Measurements from ENCODE around the gene CSNK1E.

The CSNK1E gene

DNA sequence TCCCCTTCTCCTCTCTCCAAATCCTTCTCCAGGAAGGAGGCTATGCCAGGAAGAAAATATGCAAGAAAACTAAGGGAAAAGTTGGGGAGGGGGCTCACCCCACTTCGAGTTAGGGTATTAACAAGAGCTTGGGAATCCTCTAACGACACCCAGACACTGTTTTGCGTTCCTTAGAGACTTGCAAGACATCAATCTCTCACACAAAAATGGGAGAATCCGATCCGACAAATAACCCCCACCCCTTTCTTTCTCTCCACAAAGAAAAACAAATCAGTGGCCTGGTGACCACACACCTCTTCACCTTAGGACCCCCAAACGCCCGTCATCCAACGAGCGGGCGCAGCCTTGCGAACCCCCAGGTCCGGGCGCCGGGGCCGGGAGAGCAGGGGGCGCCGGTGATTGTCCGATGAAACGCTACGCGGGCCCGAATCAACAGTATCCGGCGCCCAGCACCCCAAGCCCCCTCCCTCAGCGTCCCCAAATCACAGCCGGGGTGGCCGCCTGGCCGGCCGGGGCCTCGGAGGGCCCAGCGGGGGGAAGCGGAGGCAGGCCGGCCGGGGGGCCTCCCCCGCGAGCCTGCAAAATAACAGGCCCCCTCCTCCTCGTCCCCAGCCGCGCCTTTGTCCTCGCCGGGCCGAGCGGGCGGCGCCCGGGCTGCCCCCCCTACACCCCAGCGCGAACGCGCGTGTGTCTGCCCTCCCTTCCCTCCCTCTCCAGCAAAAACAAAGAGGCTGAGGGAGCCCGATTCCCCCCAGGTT, 690 bp downstream of the CSNK1E start:
- DNase-seq: peak; percentile 77
- peak overlapping the region; percentile 90 for H3K4me3 Mint-ChIP-seq
- peaks cover 53% of the 10 kb centered on the region for H3K4me1 Mint-ChIP-seq (ENCODE audit: low read depth)
- peak overlapping the region; percentile 91 for H3K27ac Mint-ChIP-seq
- no peaks in the 10 kb centered on the region for H3K27me3 Mint-ChIP-seq
- no peaks in the 10 kb centered on the region for H3K9me3 Mint-ChIP-seq
- peaks cover 43% of the 10 kb centered on the region for H3K36me3 Mint-ChIP-seq (ENCODE audit: low read depth)

DNA sequence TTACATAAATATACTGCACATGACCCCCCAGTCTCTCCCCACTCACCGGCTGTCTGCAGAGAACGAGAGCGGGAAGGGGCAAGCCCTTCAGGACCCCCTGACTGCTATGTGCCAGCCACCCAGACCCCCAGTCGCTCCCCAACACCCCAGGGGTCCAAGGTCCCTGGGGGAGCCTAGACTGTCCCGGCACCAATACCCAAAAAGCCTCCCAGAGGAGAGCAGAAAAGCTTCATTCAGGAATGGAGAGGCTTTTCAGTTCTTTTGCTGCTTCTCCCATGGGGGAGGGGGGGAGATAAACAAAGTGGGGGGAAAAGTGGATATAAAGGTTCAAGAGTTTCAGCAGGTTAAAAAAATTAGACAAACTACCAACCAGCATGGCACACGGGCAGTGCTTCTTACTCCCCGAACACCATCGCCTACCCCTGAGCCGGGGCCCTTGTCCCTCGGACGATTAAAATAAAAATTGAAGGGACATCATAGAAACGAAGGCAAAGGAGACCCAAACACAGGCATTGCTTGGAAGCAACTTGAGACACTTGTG, 1.3 kb downstream of the CSNK1E start:
- H3K4me3 Mint-ChIP-seq: peak overlapping the region; percentile 90
- peaks cover 59% of the 10 kb centered on the region for H3K4me1 Mint-ChIP-seq (ENCODE audit: low read depth)
- peak; percentile 43 for DNase-seq
- H3K36me3 Mint-ChIP-seq (ENCODE audit: low read depth): peaks cover 50% of the 10 kb centered on the region
- no peaks in the 10 kb centered on the region for H3K27me3 Mint-ChIP-seq
- H3K27ac Mint-ChIP-seq: peak overlapping the region; percentile 91
- H3K9me3 Mint-ChIP-seq: no peaks in the 10 kb centered on the region

DNA sequence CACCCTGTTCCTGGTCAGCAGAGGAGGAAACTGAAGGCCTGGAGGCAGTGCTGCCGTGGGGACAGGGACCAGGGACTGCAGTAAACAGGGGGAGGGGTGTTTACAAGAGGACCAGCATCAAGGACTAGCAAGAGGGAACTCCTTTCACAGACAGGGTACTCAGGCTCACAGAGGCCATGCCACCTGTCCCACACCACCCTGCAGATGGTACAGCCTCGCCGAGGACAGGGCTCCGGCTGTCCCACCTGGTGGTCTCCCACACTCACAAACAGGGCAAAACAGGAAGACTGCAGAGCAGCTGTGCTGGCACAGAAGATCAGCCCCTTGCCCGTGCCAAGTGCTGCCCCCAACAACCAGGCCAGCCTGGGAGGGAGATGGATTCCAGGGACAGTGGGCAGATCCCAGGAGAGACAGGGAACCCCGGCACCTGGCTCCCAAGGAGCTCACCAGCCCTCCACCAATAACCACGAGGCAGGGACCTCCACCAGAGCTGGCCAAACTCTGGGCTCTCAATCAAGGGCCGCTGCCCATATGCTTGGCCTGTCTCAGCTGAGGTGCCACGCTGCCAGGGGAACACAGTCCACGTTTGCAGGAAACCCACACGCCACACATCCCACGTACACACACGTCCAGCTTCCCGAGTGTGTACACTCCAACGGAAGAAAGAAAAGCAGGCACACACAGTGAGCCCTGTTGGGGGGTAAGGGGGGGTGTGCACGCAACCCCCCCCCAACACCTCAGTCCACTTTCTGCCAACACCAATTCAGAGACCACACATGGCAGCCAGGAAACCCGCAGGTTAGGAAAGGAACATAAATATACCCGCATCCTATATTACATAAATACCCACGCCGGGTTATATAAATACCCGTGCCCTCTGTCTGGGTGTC, 2.1 kb downstream of the CSNK1E start:
- peaks cover 66% of the 10 kb centered on the region for H3K4me1 Mint-ChIP-seq (ENCODE audit: low read depth)
- peak overlapping the region; percentile 90 for H3K4me3 Mint-ChIP-seq
- H3K27ac Mint-ChIP-seq: peak overlapping the region; percentile 91
- DNase-seq: peak; percentile 46
- H3K27me3 Mint-ChIP-seq: no peaks in the 10 kb centered on the region
- H3K9me3 Mint-ChIP-seq: no peaks in the 10 kb centered on the region
- H3K36me3 Mint-ChIP-seq (ENCODE audit: low read depth): peaks cover 57% of the 10 kb centered on the region

DNA sequence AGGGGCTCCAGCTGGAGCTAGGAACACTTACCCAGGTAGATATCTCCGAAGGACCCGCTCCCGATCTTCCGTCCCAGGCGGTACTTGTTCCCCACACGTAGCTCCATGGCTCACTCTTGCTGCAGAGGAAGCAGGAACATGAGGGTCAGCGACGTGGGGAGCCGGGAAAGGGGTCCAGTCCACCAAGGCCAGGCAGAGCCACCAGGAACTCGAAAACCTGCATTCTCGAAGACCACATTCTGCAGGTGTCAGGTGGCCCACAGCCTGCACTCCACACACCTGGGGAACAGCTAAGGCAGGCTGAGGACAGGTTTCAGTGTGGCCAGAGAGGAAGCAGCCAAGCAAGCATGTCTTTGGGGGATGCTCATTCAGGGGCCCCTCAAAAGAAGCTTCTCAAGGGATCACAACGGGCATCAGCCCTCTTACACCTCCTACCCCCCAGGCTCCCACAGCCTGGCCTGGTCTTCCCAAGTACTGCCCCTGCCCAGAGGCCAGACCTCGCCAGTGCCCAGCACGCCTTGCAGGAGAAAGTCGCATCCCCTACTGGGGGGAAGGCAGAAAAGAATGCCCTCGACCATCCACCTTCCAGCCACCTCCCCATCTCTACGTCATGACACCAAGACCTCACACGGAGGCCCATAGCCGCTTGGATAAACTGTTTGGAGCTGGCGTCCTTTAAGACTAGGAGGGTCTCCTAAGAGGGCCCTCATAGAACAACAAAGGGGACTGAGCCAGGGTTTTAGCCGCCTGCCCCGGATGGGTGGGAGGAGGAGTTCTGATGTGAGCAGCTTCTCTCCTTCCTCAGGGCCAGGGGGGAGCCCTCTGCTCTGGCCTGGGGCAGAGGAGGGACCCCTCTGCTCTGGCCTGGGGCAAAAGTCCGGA, 2.9 kb downstream of the CSNK1E start:
- Mint-ChIP-seq H3K4me3 (peak overlapping the region; percentile 90), H3K36me3 (ENCODE audit: low read depth) (peaks cover 64% of the 10 kb centered on the region), H3K4me1 (ENCODE audit: low read depth) (peaks cover 67% of the 10 kb centered on the region), H3K27ac (peak overlapping the region; percentile 91), H3K27me3 (no peaks in the 10 kb centered on the region), H3K9me3 (no peaks in the 10 kb centered on the region)
- DNase-seq: peak; percentile 41

DNA sequence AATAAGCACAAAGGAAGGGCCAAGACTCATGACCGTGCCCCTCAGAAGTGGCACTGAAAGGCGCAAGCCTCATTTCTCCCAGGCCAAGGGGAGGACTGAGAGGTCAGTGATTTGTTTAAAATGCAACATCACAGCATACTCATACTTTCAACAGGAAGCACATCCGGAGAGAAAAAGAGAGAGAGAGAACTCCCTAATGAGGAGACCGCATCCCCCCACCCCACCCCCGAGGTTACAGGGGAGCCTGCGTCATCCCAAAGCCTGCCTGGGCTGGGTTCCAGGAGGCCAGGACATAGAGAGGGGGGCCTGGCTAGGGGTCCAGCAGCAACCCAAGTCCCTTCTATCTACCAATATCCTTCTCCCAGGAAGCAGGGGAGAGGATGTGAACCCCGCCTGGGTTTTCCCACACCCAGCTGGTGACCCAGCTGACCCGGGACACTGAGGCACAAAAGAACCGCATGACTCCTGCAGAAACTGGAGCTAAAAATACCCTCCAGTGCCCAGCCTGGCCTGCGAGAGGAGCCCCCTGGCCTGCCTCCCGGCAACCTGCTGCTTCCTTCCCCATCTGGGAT, 3.8 kb downstream of the CSNK1E start:
- Mint-ChIP-seq H3K4me3 (peak overlapping the region; percentile 90), H3K36me3 (ENCODE audit: low read depth) (peaks cover 72% of the 10 kb centered on the region), H3K27ac (peak overlapping the region; percentile 91), H3K27me3 (no peaks in the 10 kb centered on the region), H3K9me3 (no peaks in the 10 kb centered on the region), H3K4me1 (ENCODE audit: low read depth) (peaks cover 73% of the 10 kb centered on the region)
- DNase-seq: no peak

DNA sequence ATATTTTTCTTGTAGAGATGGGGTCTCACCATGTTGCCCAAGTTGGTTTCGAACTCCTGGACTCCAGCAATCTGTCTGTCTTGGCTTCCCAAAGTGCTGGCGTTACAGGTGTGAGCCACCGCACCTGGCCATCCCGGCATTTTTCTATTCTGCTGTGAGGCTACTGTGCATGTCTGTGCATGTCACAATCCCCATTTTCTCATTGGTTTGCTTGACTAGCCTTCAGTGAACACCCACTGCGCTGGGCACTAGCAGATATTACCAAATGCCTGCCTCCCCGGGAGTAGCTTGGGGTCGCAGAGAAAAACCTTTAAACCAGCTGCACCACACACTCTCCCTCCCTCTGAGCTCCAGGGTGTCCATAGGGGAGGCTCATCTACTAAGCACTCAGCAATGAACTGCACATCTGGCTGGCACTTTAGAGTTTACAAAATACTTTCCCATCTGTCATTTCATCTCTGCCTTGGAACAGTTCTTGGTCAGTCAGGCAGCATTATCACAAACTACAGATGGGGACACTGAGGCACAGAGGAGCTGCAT, 4.9 kb downstream of the CSNK1E start:
- no peaks in the 10 kb centered on the region for H3K27me3 Mint-ChIP-seq
- peaks cover 79% of the 10 kb centered on the region for H3K36me3 Mint-ChIP-seq (ENCODE audit: low read depth)
- H3K4me3 Mint-ChIP-seq: no peak overlapping the region
- H3K27ac Mint-ChIP-seq: peak overlapping the region; percentile 82
- no peaks in the 10 kb centered on the region for H3K9me3 Mint-ChIP-seq
- DNase-seq: no peak
- peaks cover 69% of the 10 kb centered on the region for H3K4me1 Mint-ChIP-seq (ENCODE audit: low read depth)

DNA sequence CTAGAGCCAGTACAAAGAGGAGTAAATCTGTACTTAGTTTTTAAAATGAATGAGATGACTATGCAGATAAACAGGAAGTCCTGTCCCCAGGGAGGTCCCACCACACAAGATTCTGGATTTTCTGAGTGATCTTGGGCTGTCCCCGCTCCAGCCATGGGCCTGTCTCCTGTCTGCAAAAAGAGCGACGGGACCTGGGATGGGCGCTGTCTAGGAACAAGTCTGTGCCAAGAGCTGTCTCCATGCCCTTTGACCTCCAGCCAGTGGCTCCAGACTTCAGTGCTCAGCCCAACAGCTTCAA, 6.0 kb downstream of the CSNK1E start:
- DNase-seq: no peak
- Mint-ChIP-seq H3K4me3 (no peak overlapping the region), H3K4me1 (ENCODE audit: low read depth) (peaks cover 74% of the 10 kb centered on the region)

DNA sequence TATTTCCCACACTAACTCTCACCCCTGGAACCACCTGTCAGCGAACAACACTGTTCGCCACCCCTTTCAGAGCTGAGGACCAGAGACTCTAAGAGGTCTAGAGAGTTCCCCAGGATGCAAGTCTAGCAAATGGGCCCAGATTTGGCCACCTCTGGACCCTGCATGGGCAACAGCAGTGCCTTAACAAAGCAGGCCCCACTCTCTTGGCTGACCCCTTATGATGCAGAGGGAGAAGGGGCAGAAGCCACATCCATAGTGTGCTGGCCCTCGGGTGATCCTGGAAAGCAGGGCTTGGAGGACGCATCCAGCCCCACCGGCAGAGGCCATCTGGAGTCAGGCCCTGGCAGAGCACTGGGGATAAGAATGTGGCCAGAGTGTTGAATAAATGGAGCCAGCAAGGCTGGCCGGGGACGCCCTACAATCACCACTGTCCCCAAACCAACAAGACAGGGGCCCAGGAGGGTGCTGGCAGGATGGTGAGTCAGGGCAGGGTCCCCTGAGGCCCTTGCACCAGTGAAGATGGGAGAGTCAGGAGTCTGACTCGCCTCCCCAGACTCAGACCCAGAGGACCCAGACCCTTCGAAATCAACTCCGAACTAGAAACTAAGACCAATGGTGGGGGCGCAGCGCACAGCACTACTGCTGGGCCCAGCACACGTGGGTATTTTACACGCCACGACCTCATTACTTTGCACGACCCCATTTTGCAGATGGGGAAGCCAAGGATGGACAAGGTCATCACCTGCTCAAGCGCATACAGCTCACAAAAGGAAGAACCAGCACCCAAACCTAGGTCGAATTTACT, 6.5 kb downstream of the CSNK1E start:
- no peaks in the 10 kb centered on the region for H3K9me3 Mint-ChIP-seq
- peaks cover 75% of the 10 kb centered on the region for H3K36me3 Mint-ChIP-seq (ENCODE audit: low read depth)
- no peak for DNase-seq
- H3K27me3 Mint-ChIP-seq: no peaks in the 10 kb centered on the region
- H3K4me3 Mint-ChIP-seq: no peak overlapping the region
- H3K27ac Mint-ChIP-seq: peak overlapping the region; percentile 82
- peaks cover 78% of the 10 kb centered on the region for H3K4me1 Mint-ChIP-seq (ENCODE audit: low read depth)

More for the DNA sequence above, 6.0 kb downstream of the CSNK1E start:
- no peaks in the 10 kb centered on the region for H3K9me3 Mint-ChIP-seq
- peaks cover 78% of the 10 kb centered on the region for H3K36me3 Mint-ChIP-seq (ENCODE audit: low read depth)
- no peaks in the 10 kb centered on the region for H3K27me3 Mint-ChIP-seq
- peak overlapping the region; percentile 82 for H3K27ac Mint-ChIP-seq

DNA sequence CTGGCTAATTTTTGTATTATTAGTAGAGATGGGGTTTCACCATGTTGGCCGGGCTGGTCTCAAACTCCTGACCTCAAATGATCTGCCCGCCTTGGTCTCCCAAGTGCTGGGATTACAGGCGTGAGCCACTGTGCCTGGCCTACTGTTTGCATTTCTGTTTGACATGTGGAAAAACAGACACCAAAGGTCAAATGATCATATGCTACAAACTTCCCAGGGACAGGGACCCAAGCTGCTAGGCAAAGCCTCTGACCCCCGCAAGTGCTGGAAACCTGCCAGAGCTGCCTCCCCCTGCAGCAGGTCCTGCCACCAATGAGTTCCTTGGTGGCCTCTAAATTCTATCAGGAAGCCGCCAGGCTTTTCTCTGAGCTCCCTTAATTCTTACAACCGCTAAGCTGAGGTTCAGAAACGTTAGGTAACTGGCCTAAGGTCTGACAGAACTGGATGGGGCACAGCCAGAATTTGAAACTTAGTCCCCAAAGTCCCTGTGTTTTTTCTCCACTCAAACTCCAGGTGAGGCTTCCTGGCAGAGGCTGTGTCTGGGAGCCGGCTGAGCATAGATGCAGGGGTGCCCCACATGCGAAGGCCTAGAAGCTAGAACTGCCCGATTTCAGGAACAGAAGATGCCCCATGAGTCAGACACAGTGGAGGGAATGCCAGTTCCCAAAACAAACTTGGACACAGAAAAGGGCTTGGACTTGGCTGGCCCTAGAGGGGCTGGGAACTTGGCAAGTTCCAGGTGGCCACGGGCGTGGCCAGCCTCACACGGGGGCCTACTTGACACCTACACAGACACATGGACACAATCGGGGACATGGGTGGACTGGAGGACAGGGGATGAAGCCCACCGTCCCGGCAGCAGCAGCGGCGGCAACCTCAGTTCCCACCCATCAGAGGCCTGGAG, 7.4 kb downstream of the CSNK1E start:
- H3K27me3 Mint-ChIP-seq: no peaks in the 10 kb centered on the region
- peak overlapping the region; percentile 33 for H3K27ac Mint-ChIP-seq
- peaks cover 77% of the 10 kb centered on the region for H3K4me1 Mint-ChIP-seq (ENCODE audit: low read depth)
- no peaks in the 10 kb centered on the region for H3K9me3 Mint-ChIP-seq
- no peak for DNase-seq
- H3K36me3 Mint-ChIP-seq (ENCODE audit: low read depth): peaks cover 74% of the 10 kb centered on the region
- no peak overlapping the region for H3K4me3 Mint-ChIP-seq

DNA sequence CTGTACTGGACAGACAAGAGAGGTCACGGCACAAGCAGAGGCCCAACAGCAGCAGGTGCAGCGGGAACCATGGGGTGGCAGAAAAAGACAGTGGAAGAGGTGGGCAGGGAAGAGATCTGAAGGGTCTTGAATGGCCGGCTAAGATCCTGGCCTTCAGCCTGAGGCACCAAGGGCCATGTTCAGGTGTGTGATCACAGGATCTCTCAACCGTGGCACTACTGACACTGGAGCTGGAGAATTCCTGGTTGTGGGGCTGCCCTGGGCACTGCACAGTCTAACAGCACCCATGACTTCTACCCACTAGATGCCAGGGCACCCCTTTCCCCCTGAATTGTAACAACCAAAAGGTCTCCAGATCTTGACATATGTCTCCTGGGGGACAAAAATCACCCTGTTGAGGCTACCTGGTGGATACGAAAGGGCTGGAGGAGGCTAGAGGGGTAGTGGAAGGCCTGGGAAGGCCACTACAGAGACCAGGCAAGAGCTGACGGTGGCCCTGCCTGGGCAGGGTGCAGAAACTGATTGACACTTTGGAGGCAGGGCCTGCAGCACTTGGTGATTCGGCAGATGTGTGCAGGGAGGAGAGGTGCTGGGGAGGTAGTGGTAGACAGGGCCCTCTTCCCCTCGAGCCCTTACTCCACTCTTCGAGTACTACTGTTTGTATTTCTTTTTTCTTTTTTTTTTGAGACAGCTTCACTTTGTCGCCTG, 8.3 kb downstream of the CSNK1E start:
- no peak for DNase-seq
- peak overlapping the region; percentile 55 for H3K27ac Mint-ChIP-seq
- H3K36me3 Mint-ChIP-seq (ENCODE audit: low read depth): peaks cover 76% of the 10 kb centered on the region
- no peaks in the 10 kb centered on the region for H3K9me3 Mint-ChIP-seq
- H3K27me3 Mint-ChIP-seq: no peaks in the 10 kb centered on the region
- H3K4me3 Mint-ChIP-seq: no peak overlapping the region
- peaks cover 75% of the 10 kb centered on the region for H3K4me1 Mint-ChIP-seq (ENCODE audit: low read depth)

DNA sequence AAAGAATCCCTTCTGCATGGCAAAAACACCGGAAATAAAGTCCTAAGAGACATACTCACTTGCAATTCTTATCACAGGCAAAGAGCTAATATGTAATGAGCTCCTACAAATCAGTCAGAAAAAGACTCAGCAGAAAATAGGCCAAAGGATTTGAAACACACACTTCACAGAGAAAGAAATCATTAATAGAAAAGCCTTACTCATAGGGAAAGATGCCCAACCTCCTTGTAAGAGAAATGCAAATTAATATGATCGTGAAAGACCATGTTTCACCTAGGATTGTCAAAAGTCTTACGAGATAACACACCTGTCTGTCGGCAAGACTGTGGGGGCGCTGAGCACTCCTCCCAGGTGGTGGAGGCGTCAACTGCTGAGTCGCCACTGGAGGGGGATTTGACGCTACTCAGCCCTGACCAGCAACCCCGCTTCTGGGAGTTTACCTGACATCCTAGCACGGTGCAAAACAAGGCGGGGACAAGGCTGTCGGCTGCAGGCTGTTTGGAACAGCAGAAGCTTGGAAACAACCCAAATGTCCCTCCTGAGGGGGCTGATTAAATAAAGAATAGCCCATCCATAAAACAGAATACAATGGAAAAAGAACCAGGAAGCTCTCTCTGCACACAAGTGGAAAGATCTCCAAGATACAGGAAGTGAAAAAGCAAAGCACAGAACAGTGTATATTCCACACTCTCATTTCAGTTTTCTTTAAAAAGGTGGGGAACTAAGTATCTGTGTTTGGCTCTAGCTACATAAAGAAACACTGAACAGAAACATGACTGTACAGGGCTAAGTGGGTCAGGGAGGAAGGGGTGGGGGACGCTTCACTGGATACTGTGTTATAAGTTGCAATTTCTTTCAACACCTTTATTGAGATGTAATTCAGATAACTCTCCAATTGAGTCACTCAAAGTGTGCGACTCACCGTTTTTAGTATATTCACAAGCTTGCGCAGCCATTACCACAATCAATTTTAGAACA, 11.5 kb downstream of the CSNK1E start:
- Mint-ChIP-seq H3K4me1 (ENCODE audit: low read depth) (peaks cover 46% of the 10 kb centered on the region), H3K9me3 (no peaks in the 10 kb centered on the region), H3K36me3 (ENCODE audit: low read depth) (peaks cover 76% of the 10 kb centered on the region), H3K4me3 (peak overlapping the region; percentile 18), H3K27ac (peak overlapping the region; percentile 86), H3K27me3 (no peaks in the 10 kb centered on the region)
- peak; percentile 47 for DNase-seq

Data from activated T-cell treated with anti-CD3 and anti-CD28 coated beads, Interleukin-2, amount 50 U/mL, for 24 hours (primary cell).